ENCODE data around the gene SH2D3A.

SH2D3A gene

GRCh38 chr19:6723738-6724137 is 43.5 kb downstream of the SH2D3A start:
- DNase-seq (ENCODE audit: low read depth in 2 of 2, low spot score in 1 of 2), result no peak

- no peak for DNase-seq (ENCODE audit: low read depth in 2 of 2, low spot score in 1 of 2)
Measured at GRCh38 chr19:6723108-6723618, 44.1 kb downstream of the SH2D3A start.

GRCh38 chr19:6721773-6722172 is 45.5 kb downstream of the SH2D3A start:
- DNase-seq (ENCODE audit: low read depth in 2 of 2, low spot score in 1 of 2), result no peak

GRCh38 chr19:6721138-6721474 is 46.1 kb downstream of the SH2D3A start:
- no peak for DNase-seq (ENCODE audit: low read depth in 2 of 2, low spot score in 1 of 2)

GRCh38 chr19:6720369-6721137 is 46.7 kb downstream of the SH2D3A start, which contains the start of gene C3:
Gene C3, minus strand, starts transcription at chr19:6720650. Its CDS starts 61 bp downstream, at chr19:6720589.
- no peak for DNase-seq (ENCODE audit: low read depth in 2 of 2, low spot score in 1 of 2)

- no peak for DNase-seq (ENCODE audit: low read depth in 2 of 2, low spot score in 1 of 2)
Measured at GRCh38 chr19:6719992-6720368, 47.3 kb downstream of the SH2D3A start.

GRCh38 chr19:6719540-6719861 is 47.7 kb downstream of the SH2D3A start:
- no peak for DNase-seq (ENCODE audit: low read depth in 2 of 2, low spot score in 1 of 2)

GRCh38 chr19:6718741-6719539 is 48.3 kb downstream of the SH2D3A start:
- no peak for DNase-seq (ENCODE audit: low read depth in 2 of 2, low spot score in 1 of 2)

GRCh38 chr19:6718111-6718740 is 49.0 kb downstream of the SH2D3A start:
- DNase-seq (ENCODE audit: low read depth in 2 of 2, low spot score in 1 of 2), result no peak

GRCh38 chr19:6717441-6717971 is 49.7 kb downstream of the SH2D3A start:
- DNase-seq (ENCODE audit: low read depth in 2 of 2, low spot score in 1 of 2), result no peak

GRCh38 chr19:6717036-6717435 is 50.2 kb downstream of the SH2D3A start:
- no peak for DNase-seq (ENCODE audit: low read depth in 2 of 2, low spot score in 1 of 2)

GRCh38 chr19:6716610-6716970 is 50.6 kb downstream of the SH2D3A start:
- DNase-seq (ENCODE audit: low read depth in 2 of 2, low spot score in 1 of 2), result no peak

- DNase-seq (ENCODE audit: low read depth in 2 of 2, low spot score in 1 of 2), result no peak
Measured at GRCh38 chr19:6714749-6715555, 52.3 kb downstream of the SH2D3A start.

GRCh38 chr19:6713773-6714692 is 53.2 kb downstream of the SH2D3A start:
- no peak for DNase-seq (ENCODE audit: low read depth in 2 of 2, low spot score in 1 of 2)

- DNase-seq (ENCODE audit: low read depth in 2 of 2, low spot score in 1 of 2), result no peak
Measured at GRCh38 chr19:6712692-6713670, 54.3 kb downstream of the SH2D3A start.

GRCh38 chr19:6712231-6712630 is 55.0 kb downstream of the SH2D3A start:
- DNase-seq (ENCODE audit: low read depth in 2 of 2, low spot score in 1 of 2), result no peak

- no peak for DNase-seq (ENCODE audit: low read depth in 2 of 2, low spot score in 1 of 2)
Measured at GRCh38 chr19:6711605-6712004, 55.6 kb downstream of the SH2D3A start.

GRCh38 chr19:6711078-6711361 is 56.2 kb downstream of the SH2D3A start:
- no peak for DNase-seq (ENCODE audit: low read depth in 2 of 2, low spot score in 1 of 2)
